GM12872 (cell line): ENCODE measurements around the gene SLN.
A peak's percentile ranks its signal among the peaks of the same experiment; 100 is the strongest.

Experiments used
- TF ChIP-seq, protein P1 (sequence below): IDR thresholded peaks from 3 replicates; pipeline ENCODE4 v1.5.1; 2011; ENCODE audit warnings: low read depth, mild to moderate bottlenecking, low read length, moderate library complexity; ENCODE audit not compliant: insufficient read depth

SLN gene

DNA sequence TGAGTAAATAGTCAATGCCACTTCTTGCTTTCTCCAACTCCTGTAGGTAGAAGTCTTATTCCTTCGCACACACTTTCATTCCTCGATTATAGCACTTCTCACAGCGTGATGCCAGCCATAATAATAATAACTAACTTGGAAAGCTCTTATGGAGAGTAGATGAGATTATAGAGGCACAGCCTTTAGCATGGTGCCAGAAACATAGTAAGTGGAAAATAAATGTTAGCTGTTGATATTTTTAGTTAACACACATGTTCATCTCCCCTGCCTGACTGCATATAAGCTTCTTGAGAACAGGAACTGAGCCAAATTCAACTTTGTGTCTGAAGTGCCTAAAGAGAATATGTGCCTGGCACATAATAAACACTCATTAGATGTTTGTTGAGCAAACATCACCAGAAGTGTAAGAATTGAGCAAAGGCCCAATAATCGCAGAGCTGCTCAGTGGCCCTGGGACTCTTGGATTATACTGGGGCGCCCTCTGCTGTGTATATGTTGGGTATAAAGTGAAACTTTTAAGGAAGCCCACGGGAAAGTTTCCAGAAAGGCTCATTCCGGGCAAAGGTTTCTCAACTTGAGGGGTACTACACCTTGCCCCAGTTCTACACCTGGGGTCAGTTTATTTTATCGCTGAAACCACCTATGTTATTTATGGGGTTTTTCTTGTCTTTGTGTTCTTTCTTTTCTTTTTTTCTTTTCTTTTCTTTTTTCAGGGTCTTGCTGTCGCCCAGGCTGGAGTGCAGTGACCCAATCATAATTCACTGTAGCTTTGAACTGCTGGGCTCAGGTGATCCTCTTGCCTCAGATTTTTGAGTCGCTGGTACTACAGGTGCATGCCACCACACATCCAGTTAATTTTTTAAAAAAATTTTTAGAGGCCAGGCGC lies 22.3 kb downstream of the SLN start:
- TF ChIP-seq, protein P1, sequence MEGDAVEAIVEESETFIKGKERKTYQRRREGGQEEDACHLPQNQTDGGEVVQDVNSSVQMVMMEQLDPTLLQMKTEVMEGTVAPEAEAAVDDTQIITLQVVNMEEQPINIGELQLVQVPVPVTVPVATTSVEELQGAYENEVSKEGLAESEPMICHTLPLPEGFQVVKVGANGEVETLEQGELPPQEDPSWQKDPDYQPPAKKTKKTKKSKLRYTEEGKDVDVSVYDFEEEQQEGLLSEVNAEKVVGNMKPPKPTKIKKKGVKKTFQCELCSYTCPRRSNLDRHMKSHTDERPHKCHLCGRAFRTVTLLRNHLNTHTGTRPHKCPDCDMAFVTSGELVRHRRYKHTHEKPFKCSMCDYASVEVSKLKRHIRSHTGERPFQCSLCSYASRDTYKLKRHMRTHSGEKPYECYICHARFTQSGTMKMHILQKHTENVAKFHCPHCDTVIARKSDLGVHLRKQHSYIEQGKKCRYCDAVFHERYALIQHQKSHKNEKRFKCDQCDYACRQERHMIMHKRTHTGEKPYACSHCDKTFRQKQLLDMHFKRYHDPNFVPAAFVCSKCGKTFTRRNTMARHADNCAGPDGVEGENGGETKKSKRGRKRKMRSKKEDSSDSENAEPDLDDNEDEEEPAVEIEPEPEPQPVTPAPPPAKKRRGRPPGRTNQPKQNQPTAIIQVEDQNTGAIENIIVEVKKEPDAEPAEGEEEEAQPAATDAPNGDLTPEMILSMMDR, result peak; percentile 52

DNA sequence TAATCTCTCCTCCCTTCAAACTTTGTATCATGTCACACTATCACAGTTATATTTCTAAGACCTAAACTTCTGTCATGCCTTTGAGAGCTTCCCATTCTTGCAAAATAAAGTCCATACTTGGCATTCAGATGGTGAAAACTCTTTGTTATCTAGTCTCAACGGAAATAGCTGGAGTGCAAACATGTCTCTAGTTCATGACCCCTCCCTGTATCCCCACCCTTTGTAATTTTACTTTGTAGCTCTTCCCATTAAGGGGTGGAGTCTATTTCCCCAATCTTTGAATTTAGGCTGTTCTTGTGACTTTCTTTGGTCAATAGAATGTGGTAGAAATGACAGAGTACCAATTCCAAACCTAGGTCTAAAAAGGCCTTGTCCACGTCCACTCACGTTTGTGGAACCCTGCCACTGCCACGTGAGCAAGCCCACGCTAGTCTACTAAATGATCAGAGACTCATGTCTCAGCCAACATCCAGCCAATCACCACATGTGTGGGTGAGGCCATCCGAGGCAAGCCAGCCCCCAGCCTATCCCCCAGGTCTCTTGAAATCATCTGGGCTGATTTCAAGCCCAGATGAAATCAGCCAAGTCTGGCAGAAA lies 23.4 kb downstream of the SLN start:
- TF ChIP-seq, protein P1, result no peak

DNA sequence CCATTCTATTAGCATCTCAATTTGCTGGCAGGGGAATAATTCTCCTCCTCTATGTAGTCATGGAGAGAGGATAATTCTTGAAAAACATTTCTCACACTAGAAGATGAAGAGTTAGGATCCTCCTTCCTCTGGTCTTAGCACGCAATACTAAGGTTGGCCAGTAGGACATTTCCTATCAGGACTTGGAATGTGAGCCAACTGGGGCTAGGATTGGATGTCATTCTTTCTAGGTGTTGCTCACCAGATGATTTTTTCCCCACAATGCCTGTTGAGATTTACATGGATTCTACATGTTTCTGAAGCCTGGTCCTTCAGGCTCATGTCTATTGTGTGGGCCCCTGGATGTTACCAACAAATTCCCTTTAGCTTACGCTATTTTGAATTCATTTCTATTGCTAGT lies 28.0 kb downstream of the SLN start:
- TF ChIP-seq, protein P1, result peak; percentile 53; the same call in 2 of the 3 replicates

DNA sequence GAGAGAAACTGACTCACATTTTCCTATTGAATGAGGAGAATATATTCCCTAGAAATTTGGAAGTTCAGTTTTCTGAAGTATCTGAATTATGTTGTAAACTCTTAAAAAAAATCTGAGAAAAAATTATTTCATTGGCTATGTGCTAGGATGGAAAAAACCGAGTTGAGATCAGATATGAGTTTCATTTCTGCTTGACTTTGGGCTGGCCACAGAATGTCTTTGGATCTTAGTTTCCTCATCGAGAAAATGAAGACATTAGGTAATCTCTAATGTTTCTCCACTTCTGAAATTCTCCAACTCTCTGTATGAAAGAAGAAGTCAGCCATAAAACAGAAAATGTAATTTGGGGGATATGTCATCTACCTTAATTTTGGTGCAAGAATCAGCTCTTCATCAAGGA lies 28.8 kb downstream of the SLN start:
- TF ChIP-seq, protein P1, result no peak

DNA sequence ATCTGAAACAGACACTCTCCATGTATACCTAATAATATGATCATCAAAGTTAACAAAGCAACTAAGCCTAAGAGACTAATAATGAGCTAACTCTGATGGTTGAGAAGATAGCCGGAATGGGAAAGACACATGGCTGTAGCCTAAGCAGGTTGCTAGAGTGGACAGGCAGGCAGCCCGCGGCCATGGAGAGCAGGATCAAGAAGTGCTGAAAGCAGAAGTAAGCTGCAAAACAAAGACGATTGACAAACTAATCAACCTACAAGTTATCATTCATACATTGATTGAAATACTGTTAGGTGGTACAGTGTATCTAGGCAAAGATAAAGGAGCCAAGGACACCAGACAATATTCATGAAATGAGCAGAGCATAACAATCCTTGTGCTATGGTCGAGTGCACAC lies 29.3 kb downstream of the SLN start:
- TF ChIP-seq, protein P1, result no peak

DNA sequence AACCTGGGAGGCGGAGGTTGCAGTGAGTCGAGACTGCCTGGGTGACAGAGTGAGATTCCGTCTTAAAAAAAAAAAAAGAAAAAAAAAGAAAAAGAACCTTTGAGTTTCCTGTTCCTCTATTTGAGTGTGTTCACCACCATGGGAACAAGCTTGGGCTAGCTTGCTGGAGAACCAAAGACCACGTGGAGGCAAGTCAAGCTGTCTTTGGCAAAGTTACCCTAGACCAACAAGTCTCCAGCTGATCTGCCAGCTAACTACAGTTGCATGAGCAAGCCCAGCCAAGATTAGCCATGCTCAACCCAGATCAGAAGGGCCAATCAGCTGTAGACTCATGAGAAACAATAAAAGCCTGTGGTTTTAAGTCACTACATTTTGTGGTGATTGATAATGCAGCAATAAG lies 29.7 kb downstream of the SLN start:
- TF ChIP-seq, protein P1, result no peak

DNA sequence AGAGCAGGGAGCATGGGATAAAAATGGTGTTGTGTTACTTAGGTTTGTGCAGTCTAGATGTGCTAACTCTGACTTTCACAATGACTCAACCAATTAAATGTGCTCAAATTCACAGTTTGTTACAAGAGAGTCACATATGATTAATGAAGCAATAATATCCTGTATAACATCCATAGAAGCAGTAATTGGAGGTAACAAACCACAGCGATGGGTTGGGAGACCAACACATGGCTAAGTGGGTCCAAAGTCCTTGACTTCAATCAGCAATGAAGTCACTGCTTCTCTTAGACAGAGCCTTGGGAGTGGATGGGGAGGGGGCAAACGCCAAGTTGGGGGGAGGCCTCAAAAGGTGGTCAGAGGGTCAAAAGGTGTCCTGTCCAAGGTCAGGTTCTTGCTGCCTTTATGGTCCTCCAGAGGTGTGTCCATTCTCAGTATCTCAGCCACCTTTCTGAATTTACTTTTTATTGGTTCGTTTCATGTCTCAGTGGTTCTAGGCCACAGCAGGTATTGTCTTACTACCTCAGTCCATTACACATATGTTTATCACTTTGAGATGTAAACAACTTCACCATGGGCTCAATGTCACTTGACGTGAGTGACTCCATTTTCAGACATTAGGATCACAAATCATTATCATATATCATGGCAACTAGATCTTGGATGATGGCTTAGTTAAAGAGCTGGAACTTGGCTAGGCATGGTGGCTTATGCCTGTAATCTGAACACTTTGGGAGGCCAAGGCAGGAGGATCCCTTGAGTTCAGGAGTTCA lies 32.4 kb downstream of the SLN start:
- TF ChIP-seq, protein P1, result no peak
